Fibroblast of skin of back (primary cell): ENCODE results near the gene FAM124A.

ENCODE experiments used
- DNase-seq: peaks from one replicate; pipeline ENCODE4 v3.0.0-alpha.2; 2013

FAM124A gene

GRCh38 chr13:51311957-51312520, 89.8 kb downstream of the FAM124A start:
- DNase-seq: no peak

GRCh38 chr13:51313619-51314018, 91.4 kb downstream of the FAM124A start:
- DNase-seq: no peak

- DNase-seq: peak; percentile 87
Measured at GRCh38 chr13:51317262-51317661, 95.1 kb downstream of the FAM124A start.

- DNase-seq: no peak
Measured at GRCh38 chr13:51318015-51318414, 95.8 kb downstream of the FAM124A start.

- DNase-seq: no peak
Measured at GRCh38 chr13:51318876-51319275, 96.7 kb downstream of the FAM124A start.

GRCh38 chr13:51321836-51322235, 99.6 kb downstream of the FAM124A start:
- peak; percentile 21 for DNase-seq

GRCh38 chr13:51322826-51323225, 100.6 kb downstream of the FAM124A start:
- DNase-seq: no peak

GRCh38 chr13:51323824-51324511, 101.8 kb downstream of the FAM124A start:
- DNase-seq: no peak

- no peak for DNase-seq
Measured at GRCh38 chr13:51324714-51325420, 102.7 kb downstream of the FAM124A start.

GRCh38 chr13:51325837-51326236, 103.6 kb downstream of the FAM124A start:
- DNase-seq: no peak

GRCh38 chr13:51326777-51327176, 104.6 kb downstream of the FAM124A start:
- DNase-seq: peak; percentile 37

GRCh38 chr13:51327961-51328360, 105.8 kb downstream of the FAM124A start:
- DNase-seq: no peak

GRCh38 chr13:51328488-51328887, 106.3 kb downstream of the FAM124A start:
- DNase-seq: no peak

GRCh38 chr13:51329606-51330005, 107.4 kb downstream of the FAM124A start:
- DNase-seq: no peak

- DNase-seq: peak; percentile 41
Measured at GRCh38 chr13:51330791-51331190, 108.6 kb downstream of the FAM124A start.

- no peak for DNase-seq
Measured at GRCh38 chr13:51331354-51331861, 109.2 kb downstream of the FAM124A start.

GRCh38 chr13:51332566-51333361, 110.6 kb downstream of the FAM124A start:
- DNase-seq: no peak

GRCh38 chr13:51333421-51333820, 111.2 kb downstream of the FAM124A start:
- no peak for DNase-seq

GRCh38 chr13:51333826-51334225, 111.6 kb downstream of the FAM124A start:
- DNase-seq: no peak
